Measurements from ENCODE around the gene PER2.

DNA sequence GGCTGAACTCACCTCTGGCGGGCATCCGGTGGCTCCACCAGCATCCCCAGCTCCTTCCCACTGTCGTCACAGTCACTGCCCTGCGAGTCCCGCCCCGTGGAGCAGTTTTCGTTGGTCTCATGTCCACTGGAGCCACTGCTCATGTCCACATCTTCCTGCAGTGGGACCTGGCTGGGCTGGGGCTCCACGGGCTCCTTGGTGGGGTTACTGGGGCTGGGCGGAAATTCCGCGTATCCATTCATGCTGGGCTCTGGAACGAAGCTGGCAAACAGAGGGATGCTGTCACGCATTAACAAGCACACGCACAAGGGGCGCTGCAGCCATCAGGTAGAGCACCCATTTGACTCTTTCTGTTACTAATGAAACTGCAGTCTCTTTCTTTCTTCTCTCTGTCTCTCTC, 10.7 kb downstream of the PER2 start:
- no peak for TF ChIP-seq POLR2A (IDR thresholded peaks at IDR 0.05)
- no peak for TF ChIP-seq CTCF (IDR thresholded peaks at IDR 0.05)
